Ammon's horn (tissue), 1 donor: Measurements from ENCODE around the gene C1RL.

Experiments
- DNase-seq: peaks from one replicate; pipeline ENCODE4 v3.0.0-alpha.2; 2016; ENCODE audit warnings: low spot score

C1RL gene

GRCh38 chr12:7092229-7092985 lies 16.6 kb downstream of the C1RL start, which contains the start of gene C1R:
TSS of gene C1R (minus strand) at chr12:7092445. CDS start at chr12:7092388, 57 bp downstream.
- peak; percentile 73 for DNase-seq

- no peak for DNase-seq
Measured at GRCh38 chr12:7091660-7092228, 17.3 kb downstream of the C1RL start.

GRCh38 chr12:7091171-7091570 lies 17.8 kb downstream of the C1RL start:
- no peak for DNase-seq

GRCh38 chr12:7090222-7090998 lies 18.6 kb downstream of the C1RL start:
- no peak for DNase-seq

GRCh38 chr12:7089196-7089871 lies 19.7 kb downstream of the C1RL start:
- DNase-seq: no peak

- no peak for DNase-seq
Measured at GRCh38 chr12:7083125-7083524, 25.9 kb downstream of the C1RL start.

GRCh38 chr12:7081037-7081436 lies 28.0 kb downstream of the C1RL start:
- no peak for DNase-seq

- no peak for DNase-seq
Measured at GRCh38 chr12:7079826-7080125, 29.2 kb downstream of the C1RL start.

GRCh38 chr12:7078163-7078562 lies 30.9 kb downstream of the C1RL start:
- DNase-seq: no peak

- no peak for DNase-seq
Measured at GRCh38 chr12:7076493-7076892, 32.5 kb downstream of the C1RL start.

GRCh38 chr12:7075939-7076338 lies 33.1 kb downstream of the C1RL start:
- no peak for DNase-seq

GRCh38 chr12:7075518-7075917 lies 33.5 kb downstream of the C1RL start:
- no peak for DNase-seq

GRCh38 chr12:7073946-7074345 lies 35.1 kb downstream of the C1RL start:
- no peak for DNase-seq

- DNase-seq: no peak
Measured at GRCh38 chr12:7072554-7072953, 36.5 kb downstream of the C1RL start.

GRCh38 chr12:7072035-7072434 lies 37.0 kb downstream of the C1RL start:
- no peak for DNase-seq

- DNase-seq: no peak
Measured at GRCh38 chr12:7069386-7069785, 39.6 kb downstream of the C1RL start.

GRCh38 chr12:7068994-7069346 lies 40.0 kb downstream of the C1RL start:
- DNase-seq: no peak

- DNase-seq: peak; percentile 52
Measured at GRCh38 chr12:7068240-7068993, 40.6 kb downstream of the C1RL start.

GRCh38 chr12:7067096-7067495 lies 41.9 kb downstream of the C1RL start:
- no peak for DNase-seq

- no peak for DNase-seq
Measured at GRCh38 chr12:7066596-7066995, 42.4 kb downstream of the C1RL start.

GRCh38 chr12:7065073-7065623 lies 43.9 kb downstream of the C1RL start:
- no peak for DNase-seq

GRCh38 chr12:7064516-7064915 lies 44.5 kb downstream of the C1RL start:
- no peak for DNase-seq
